A673 (cell line): ENCODE results near the gene CRYBG3.

ENCODE experiments used
- EZH2 ChIP-seq: fragments of 200-600 bp; sonication (generic); IDR thresholded peaks from 2 replicates; pipeline ENCODE4 v1.6.1; 2017; ENCODE audit warnings: borderline replicate concordance, low read depth, mild to moderate bottlenecking, mixed read lengths, antibody characterized with exemption, low read length; ENCODE audit not compliant: poor library complexity, severe bottlenecking
- TF ChIP-seq, protein P1 (sequence below): fragments of 300-800, 200-600 bp; sonication (generic); conservative IDR thresholded peaks from 2 replicates; pipeline ENCODE4 v1.5.1; 2017; ENCODE audit warnings: low read depth, mild to moderate bottlenecking, antibody characterized with exemption, low read length, moderate library complexity, mixed read lengths

GRCh38 chr3:97860364-97860763, 38.6 kb downstream of the CRYBG3 start:
- TF ChIP-seq, protein P1, sequence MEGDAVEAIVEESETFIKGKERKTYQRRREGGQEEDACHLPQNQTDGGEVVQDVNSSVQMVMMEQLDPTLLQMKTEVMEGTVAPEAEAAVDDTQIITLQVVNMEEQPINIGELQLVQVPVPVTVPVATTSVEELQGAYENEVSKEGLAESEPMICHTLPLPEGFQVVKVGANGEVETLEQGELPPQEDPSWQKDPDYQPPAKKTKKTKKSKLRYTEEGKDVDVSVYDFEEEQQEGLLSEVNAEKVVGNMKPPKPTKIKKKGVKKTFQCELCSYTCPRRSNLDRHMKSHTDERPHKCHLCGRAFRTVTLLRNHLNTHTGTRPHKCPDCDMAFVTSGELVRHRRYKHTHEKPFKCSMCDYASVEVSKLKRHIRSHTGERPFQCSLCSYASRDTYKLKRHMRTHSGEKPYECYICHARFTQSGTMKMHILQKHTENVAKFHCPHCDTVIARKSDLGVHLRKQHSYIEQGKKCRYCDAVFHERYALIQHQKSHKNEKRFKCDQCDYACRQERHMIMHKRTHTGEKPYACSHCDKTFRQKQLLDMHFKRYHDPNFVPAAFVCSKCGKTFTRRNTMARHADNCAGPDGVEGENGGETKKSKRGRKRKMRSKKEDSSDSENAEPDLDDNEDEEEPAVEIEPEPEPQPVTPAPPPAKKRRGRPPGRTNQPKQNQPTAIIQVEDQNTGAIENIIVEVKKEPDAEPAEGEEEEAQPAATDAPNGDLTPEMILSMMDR: no peak
- no peak for TF ChIP-seq EZH2
